NT2/D1 (cell line): ENCODE results near the gene PUS7L.

Source experiments
- DNase-seq: peaks from one replicate; pipeline ENCODE4 v3.0.0-alpha.2; 2011; ENCODE audit warnings: low read depth, low spot score
- H3K27me3 ChIP-seq: 2 replicates; pipeline ENCODE4 v1.6.0; 2011; ENCODE audit warnings: mild to moderate bottlenecking; ENCODE audit not compliant: insufficient read length, insufficient read depth
- H3K36me3 ChIP-seq: 2 replicates; pipeline ENCODE4 v1.6.1; 2011; ENCODE audit warnings: mild to moderate bottlenecking, low read length, mixed read lengths; ENCODE audit not compliant: insufficient read depth, insufficient read length
- H3K4me1 ChIP-seq: 2 replicates; pipeline ENCODE4 v1.5.1; 2011; ENCODE audit not compliant: insufficient read depth, insufficient read length
- H3K4me3 ChIP-seq: 2 replicates; pipeline ENCODE4 v1.5.1; 2011; ENCODE audit warnings: low read depth; ENCODE audit not compliant: insufficient read length
- H3K9ac ChIP-seq: 2 replicates; pipeline ENCODE4 v1.6.0; 2011; ENCODE audit warnings: low read depth; ENCODE audit not compliant: insufficient read length
- H3K9me3 ChIP-seq: 2 replicates; pipeline ENCODE4 v1.5.1; 2011; ENCODE audit warnings: mild to moderate bottlenecking, low read length; ENCODE audit not compliant: insufficient read depth
- SUZ12 ChIP-seq: IDR thresholded peaks from 2 replicates; pipeline ENCODE4 v1.6.1; 2011; ENCODE audit not compliant: insufficient read length, insufficient read depth; ENCODE audit errors: extremely low read depth
- YY1 ChIP-seq: IDR thresholded peaks from 2 replicates; pipeline ENCODE4 v1.6.1; 2011; ENCODE audit not compliant: insufficient read length, insufficient read depth
- ZNF274 ChIP-seq: IDR thresholded peaks from 2 replicates; pipeline ENCODE4 v1.6.1; 2011; ENCODE audit warnings: mild to moderate bottlenecking, low read depth, low read length

The PUS7L gene

DNA sequence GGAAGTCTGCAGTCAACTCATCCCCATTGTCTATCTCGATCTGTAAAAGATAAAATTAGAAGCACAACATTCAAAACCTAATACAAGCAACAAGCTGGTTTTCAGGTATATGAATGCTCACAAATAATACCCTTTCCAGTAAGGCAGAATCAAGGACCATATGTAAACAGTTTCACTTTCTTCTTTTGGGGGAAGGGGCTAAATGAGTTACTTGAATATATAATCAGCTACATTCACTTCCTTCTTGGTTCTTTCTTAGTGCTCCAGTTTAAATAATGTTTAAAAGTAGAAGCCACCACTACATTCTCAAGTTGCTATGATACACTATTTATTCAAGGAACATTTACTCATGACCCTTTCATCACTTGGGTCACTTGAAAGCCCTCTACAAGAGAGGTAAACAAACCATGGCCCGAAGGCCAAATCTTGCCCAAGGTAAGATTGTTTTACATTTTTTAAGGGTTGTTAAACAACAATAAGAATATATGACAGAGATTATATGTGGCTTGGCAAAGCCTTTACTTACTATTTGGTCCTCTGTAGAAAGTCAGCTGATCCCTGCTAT lies 37.2 kb upstream of the PUS7L start:
- Histone ChIP-seq H3K9ac (no peak overlapping the region), H3K36me3 (peaks cover 63% of the 10 kb centered on the region), H3K9me3 (no peaks in the 10 kb centered on the region), H3K4me3 (no peak overlapping the region), H3K4me1 (no peaks in the 10 kb centered on the region), H3K27me3 (no peaks in the 10 kb centered on the region)
- DNase-seq: no peak
- TF ChIP-seq ZNF274 (no peak), SUZ12 (no peak), YY1 (no peak)

- TF ChIP-seq YY1 (no peak), ZNF274 (no peak), SUZ12 (no peak)
- Histone ChIP-seq H3K4me1 (no peaks in the 10 kb centered on the region), H3K27me3 (no peaks in the 10 kb centered on the region), H3K36me3 (peaks cover 11% of the 10 kb centered on the region), H3K4me3 (no peak overlapping the region), H3K9ac (no peak overlapping the region), H3K9me3 (no peaks in the 10 kb centered on the region)
- no peak for DNase-seq
Observed at GRCh38 chr12:43789941-43790340, 31.4 kb upstream of the PUS7L start.

DNA sequence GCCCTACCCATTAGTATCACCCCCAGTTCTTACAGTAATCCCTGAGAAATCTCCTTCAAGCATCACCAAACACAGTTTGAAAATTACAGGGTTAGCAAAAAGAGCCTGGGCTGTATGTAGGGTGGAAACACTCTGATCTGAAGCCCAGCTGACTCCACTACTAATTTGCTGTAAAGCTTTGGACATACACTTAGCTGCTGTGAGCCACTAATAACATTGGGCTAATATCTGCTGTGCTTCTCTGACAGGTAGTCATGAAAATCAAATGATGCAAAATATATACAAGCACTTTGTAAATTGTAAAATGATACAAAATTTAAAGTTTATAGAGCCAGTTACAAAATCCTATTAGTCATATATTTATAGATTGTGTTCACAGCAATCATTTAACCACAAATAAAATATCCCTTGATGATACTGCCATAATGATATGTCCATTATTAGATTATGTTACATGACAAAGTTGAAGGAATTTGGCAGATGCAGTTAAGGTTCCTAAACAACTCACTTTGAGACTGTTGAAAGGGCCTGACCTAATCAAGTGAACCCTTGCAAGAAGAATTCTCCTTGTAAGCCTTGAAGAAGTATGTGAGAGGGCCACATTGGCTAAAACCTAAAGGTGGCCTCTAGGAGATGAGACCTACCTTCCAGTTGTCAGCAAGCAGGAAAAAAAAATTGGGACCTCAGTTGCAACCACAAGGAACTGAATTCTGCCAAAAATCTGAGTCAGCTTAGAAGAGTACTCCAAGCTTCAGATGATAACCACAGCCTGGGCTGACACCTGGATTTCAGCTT lies 28.5 kb upstream of the PUS7L start:
- no peaks in the 10 kb centered on the region for H3K27me3 ChIP-seq
- H3K9ac ChIP-seq: no peak overlapping the region
- no peaks in the 10 kb centered on the region for H3K9me3 ChIP-seq
- no peak for DNase-seq
- H3K36me3 ChIP-seq: peaks cover 9% of the 10 kb centered on the region
- no peaks in the 10 kb centered on the region for H3K4me1 ChIP-seq
- H3K4me3 ChIP-seq: no peak overlapping the region
- TF ChIP-seq SUZ12: no peak
- no peak for TF ChIP-seq YY1
- no peak for TF ChIP-seq ZNF274

- no peaks in the 10 kb centered on the region for H3K9me3 ChIP-seq
- peak; percentile 22 for DNase-seq
- no peaks in the 10 kb centered on the region for H3K27me3 ChIP-seq
- H3K9ac ChIP-seq: no peak overlapping the region
- TF ChIP-seq ZNF274 (no peak), SUZ12 (no peak), YY1 (no peak)
- H3K36me3 ChIP-seq: peaks cover 9% of the 10 kb centered on the region
- H3K4me1 ChIP-seq: no peaks in the 10 kb centered on the region
- no peak overlapping the region for H3K4me3 ChIP-seq
Observed at GRCh38 chr12:43776498-43776897, 17.9 kb upstream of the PUS7L start.

- Histone ChIP-seq H3K36me3 (no peaks in the 10 kb centered on the region), H3K4me1 (no peaks in the 10 kb centered on the region), H3K27me3 (no peaks in the 10 kb centered on the region), H3K4me3 (no peak overlapping the region), H3K9ac (no peak overlapping the region), H3K9me3 (no peaks in the 10 kb centered on the region; the same call in 1 of the 2 replicates)
- TF ChIP-seq YY1: no peak
- TF ChIP-seq ZNF274: no peak
- TF ChIP-seq SUZ12: no peak
- DNase-seq: no peak
Observed at GRCh38 chr12:43766291-43766690, 7.7 kb upstream of the PUS7L start.

DNA sequence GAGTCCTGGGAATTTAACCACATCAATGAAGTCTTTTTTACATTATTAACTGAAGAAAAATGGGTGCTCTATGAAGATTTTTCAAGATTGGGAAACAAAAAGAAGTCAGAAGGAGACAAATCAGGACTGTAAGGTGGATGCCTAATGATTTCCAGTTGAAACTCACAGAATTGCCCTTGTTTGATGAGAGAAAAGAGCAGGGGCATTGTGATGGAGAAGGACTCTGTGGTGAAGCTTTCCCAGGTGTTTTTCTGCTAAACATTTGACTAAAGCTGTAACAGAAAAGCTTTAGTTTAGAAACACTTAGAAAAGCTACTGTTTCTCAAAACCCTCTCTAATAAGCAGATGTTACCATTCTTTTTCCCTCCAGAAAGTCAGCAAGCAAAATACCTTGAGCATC lies 5.9 kb upstream of the PUS7L start:
- no peak for TF ChIP-seq SUZ12
- TF ChIP-seq YY1: no peak
- no peak for TF ChIP-seq ZNF274
- H3K9ac ChIP-seq: no peak overlapping the region
- H3K4me1 ChIP-seq: no peaks in the 10 kb centered on the region
- H3K9me3 ChIP-seq: no peaks in the 10 kb centered on the region
- DNase-seq: no peak
- H3K27me3 ChIP-seq: no peaks in the 10 kb centered on the region
- no peaks in the 10 kb centered on the region for H3K36me3 ChIP-seq
- H3K4me3 ChIP-seq: no peak overlapping the region

GRCh38 chr12:43763769-43764168 lies 5.2 kb upstream of the PUS7L start:
- Histone ChIP-seq H3K27me3 (no peaks in the 10 kb centered on the region), H3K9me3 (no peaks in the 10 kb centered on the region), H3K9ac (no peak overlapping the region), H3K4me1 (no peaks in the 10 kb centered on the region), H3K36me3 (no peaks in the 10 kb centered on the region), H3K4me3 (no peak overlapping the region)
- DNase-seq: no peak
- TF ChIP-seq ZNF274 (no peak), SUZ12 (no peak), YY1 (no peak)
